ENCODE measurements around the gene EML6.
"Not testable (repeated sequence)": the region's sequence is repeated elsewhere in the genome, so short reads cannot be mapped to it uniquely, and the experiment has no call there.

- not testable (repeated sequence) for TF ChIP-seq POLR2AphosphoS5 (IDR thresholded peaks at IDR 0.05; ENCODE audit: low read length); ESRRA (IDR thresholded peaks at IDR 0.05; ENCODE audit: low read length); GABPA (IDR thresholded peaks at IDR 0.05; ENCODE audit: low read depth); FOXM1 (IDR thresholded peaks at IDR 0.05; ENCODE audit: low read depth, low read length); WRNIP1 (IDR thresholded peaks at IDR 0.05; ENCODE audit: borderline replicate concordance, low read depth, low read length)
- TF ChIP-seq, protein P1, sequence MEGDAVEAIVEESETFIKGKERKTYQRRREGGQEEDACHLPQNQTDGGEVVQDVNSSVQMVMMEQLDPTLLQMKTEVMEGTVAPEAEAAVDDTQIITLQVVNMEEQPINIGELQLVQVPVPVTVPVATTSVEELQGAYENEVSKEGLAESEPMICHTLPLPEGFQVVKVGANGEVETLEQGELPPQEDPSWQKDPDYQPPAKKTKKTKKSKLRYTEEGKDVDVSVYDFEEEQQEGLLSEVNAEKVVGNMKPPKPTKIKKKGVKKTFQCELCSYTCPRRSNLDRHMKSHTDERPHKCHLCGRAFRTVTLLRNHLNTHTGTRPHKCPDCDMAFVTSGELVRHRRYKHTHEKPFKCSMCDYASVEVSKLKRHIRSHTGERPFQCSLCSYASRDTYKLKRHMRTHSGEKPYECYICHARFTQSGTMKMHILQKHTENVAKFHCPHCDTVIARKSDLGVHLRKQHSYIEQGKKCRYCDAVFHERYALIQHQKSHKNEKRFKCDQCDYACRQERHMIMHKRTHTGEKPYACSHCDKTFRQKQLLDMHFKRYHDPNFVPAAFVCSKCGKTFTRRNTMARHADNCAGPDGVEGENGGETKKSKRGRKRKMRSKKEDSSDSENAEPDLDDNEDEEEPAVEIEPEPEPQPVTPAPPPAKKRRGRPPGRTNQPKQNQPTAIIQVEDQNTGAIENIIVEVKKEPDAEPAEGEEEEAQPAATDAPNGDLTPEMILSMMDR (IDR thresholded peaks at IDR 0.05 in 2 of 3, conservative IDR thresholded peaks at IDR 0.05 in 1 of 3; ENCODE audit: control insufficient read depth in 2 of 3, extremely low read depth in 1 of 3, insufficient read depth in 1 of 3, low read depth in 3 of 3, low read length in 3 of 3), result not testable (repeated sequence)
Measured at GRCh38 chr2:54841500-54841899, 118.0 kb downstream of the EML6 start.

Data from GM12878 (cell line).